Measurements from ENCODE around the gene GPR27.

The GPR27 gene

GRCh38 chr3:71710906-71711494 is 42.7 kb upstream of the GPR27 start:
- POLR2A ChIA-PET: no interaction called here
- DNase-seq (ENCODE audit: extremely low spot score): peak; percentile 68
- TF ChIP-seq BHLHE40 (IDR thresholded peaks at IDR 0.05; ENCODE audit: borderline replicate concordance) (no peak), ARNT (IDR thresholded peaks at IDR 0.05) (no peak), FOXM1 (IDR thresholded peaks at IDR 0.05; ENCODE audit: borderline replicate concordance) (no peak)
- CTCF ChIA-PET: interaction anchor here (0.6 to 1.5 kb wide), 10 partner anchors 9 to 1109 kb away, joined by 3 to 7 read pairs (median 3); no protein-coding TSS in a partner anchor

GRCh38 chr3:71713041-71713440 is 40.6 kb upstream of the GPR27 start:
- POLR2A ChIA-PET: no interaction called here
- CTCF ChIA-PET: interaction anchor here (0.7 kb wide), 1 partner anchor 162 kb away, joined by 3 read pairs; no protein-coding TSS in a partner anchor
- DNase-seq (ENCODE audit: extremely low spot score): no peak
- TF ChIP-seq ZNF384 (IDR thresholded peaks at IDR 0.05) (no peak), ARNT (IDR thresholded peaks at IDR 0.05) (no peak), BHLHE40 (IDR thresholded peaks at IDR 0.05; ENCODE audit: borderline replicate concordance) (no peak), FOXK2 (IDR thresholded peaks at IDR 0.05) (no peak), SUZ12 (IDR thresholded peaks at IDR 0.05) (no peak), FOXA1 (IDR thresholded peaks at IDR 0.05) (no peak), LEF1 (IDR thresholded peaks at IDR 0.05; ENCODE audit: borderline replicate concordance) (no peak), CTBP1 (IDR thresholded peaks at IDR 0.05; ENCODE audit: borderline replicate concordance) (no peak), TARDBP (IDR thresholded peaks at IDR 0.05) (no peak)

GRCh38 chr3:71714595-71714994 is 39.1 kb upstream of the GPR27 start:
- POLR2A ChIA-PET: no interaction called here
- CTCF ChIA-PET: no interaction called here
- no peak for DNase-seq (ENCODE audit: extremely low spot score)
- TF ChIP-seq L3MBTL2 (conservative IDR thresholded peaks at IDR 0.05) (no peak), FOXK2 (IDR thresholded peaks at IDR 0.05) (no peak), NFRKB (IDR thresholded peaks at IDR 0.05) (no peak), PKNOX1 (IDR thresholded peaks at IDR 0.05) (no peak), HDGF (IDR thresholded peaks at IDR 0.05; ENCODE audit: borderline replicate concordance) (no peak), BHLHE40 (IDR thresholded peaks at IDR 0.05; ENCODE audit: borderline replicate concordance) (no peak), FOXA1 (IDR thresholded peaks at IDR 0.05) (no peak)

GRCh38 chr3:71718072-71718471 is 35.6 kb upstream of the GPR27 start:
- DNase-seq (ENCODE audit: extremely low spot score): no peak
- ChIA-PET CTCF (interaction anchor here (0.6 kb wide), 1 partner anchor 441 kb away, joined by 8 read pairs; no protein-coding TSS in a partner anchor), POLR2A (no interaction called here)
- no peak for TF ChIP-seq L3MBTL2 (conservative IDR thresholded peaks at IDR 0.05)
- TF ChIP-seq BHLHE40 (IDR thresholded peaks at IDR 0.05; ENCODE audit: borderline replicate concordance): no peak
- no peak for TF ChIP-seq LEF1 (IDR thresholded peaks at IDR 0.05; ENCODE audit: borderline replicate concordance)

GRCh38 chr3:71721002-71721401 is 32.7 kb upstream of the GPR27 start:
- no peak for TF ChIP-seq CTBP1 (IDR thresholded peaks at IDR 0.05; ENCODE audit: borderline replicate concordance)
- no peak for TF ChIP-seq PKNOX1 (IDR thresholded peaks at IDR 0.05)
- TF ChIP-seq ARNT (IDR thresholded peaks at IDR 0.05): no peak
- TF ChIP-seq BHLHE40 (IDR thresholded peaks at IDR 0.05; ENCODE audit: borderline replicate concordance): no peak
- no peak for TF ChIP-seq FOXK2 (IDR thresholded peaks at IDR 0.05)
- no peak for TF ChIP-seq ZNF384 (IDR thresholded peaks at IDR 0.05)
- TF ChIP-seq TARDBP (IDR thresholded peaks at IDR 0.05): no peak
- no peak for TF ChIP-seq ELF4 (IDR thresholded peaks at IDR 0.05)
- POLR2A ChIA-PET: no interaction called here
- DNase-seq (ENCODE audit: extremely low spot score): no peak
- CTCF ChIA-PET: interaction anchor here (0.6 to 0.8 kb wide), 2 partner anchors 8 to 10 kb away, joined by 4 read pairs; no protein-coding TSS in a partner anchor

- ChIA-PET CTCF (no interaction called here), POLR2A (no interaction called here)
- TF ChIP-seq NFRKB (IDR thresholded peaks at IDR 0.05) (no peak), L3MBTL2 (conservative IDR thresholded peaks at IDR 0.05) (no peak), BHLHE40 (IDR thresholded peaks at IDR 0.05; ENCODE audit: borderline replicate concordance) (no peak), FOXK2 (IDR thresholded peaks at IDR 0.05) (no peak), CTBP1 (IDR thresholded peaks at IDR 0.05; ENCODE audit: borderline replicate concordance) (no peak), FOXA1 (IDR thresholded peaks at IDR 0.05) (no peak), HDGF (IDR thresholded peaks at IDR 0.05; ENCODE audit: borderline replicate concordance) (no peak), LEF1 (IDR thresholded peaks at IDR 0.05; ENCODE audit: borderline replicate concordance) (no peak), PKNOX1 (IDR thresholded peaks at IDR 0.05) (no peak), SUZ12 (IDR thresholded peaks at IDR 0.05) (no peak), ZNF384 (IDR thresholded peaks at IDR 0.05) (no peak), SP1 (IDR thresholded peaks at IDR 0.05) (no peak), FOXM1 (IDR thresholded peaks at IDR 0.05; ENCODE audit: borderline replicate concordance) (no peak), TARDBP (IDR thresholded peaks at IDR 0.05) (no peak), ELF4 (IDR thresholded peaks at IDR 0.05) (no peak)
- DNase-seq (ENCODE audit: extremely low spot score): no peak
These were observed 32.0 kb upstream of the GPR27 start for GRCh38 chr3:71721651-71722157.

- TF ChIP-seq FOXM1 (IDR thresholded peaks at IDR 0.05; ENCODE audit: borderline replicate concordance): no peak
- no peak for TF ChIP-seq LEF1 (IDR thresholded peaks at IDR 0.05; ENCODE audit: borderline replicate concordance)
- TF ChIP-seq L3MBTL2 (conservative IDR thresholded peaks at IDR 0.05): no peak
- TF ChIP-seq ELF4 (IDR thresholded peaks at IDR 0.05): no peak
- TF ChIP-seq HDGF (IDR thresholded peaks at IDR 0.05; ENCODE audit: borderline replicate concordance): no peak
- TF ChIP-seq FOXK2 (IDR thresholded peaks at IDR 0.05): no peak
- TF ChIP-seq NFRKB (IDR thresholded peaks at IDR 0.05): no peak
- TF ChIP-seq ZNF384 (IDR thresholded peaks at IDR 0.05): no peak
- no peak for TF ChIP-seq PKNOX1 (IDR thresholded peaks at IDR 0.05)
- TF ChIP-seq BHLHE40 (IDR thresholded peaks at IDR 0.05; ENCODE audit: borderline replicate concordance): no peak
- TF ChIP-seq SP1 (IDR thresholded peaks at IDR 0.05): no peak
- TF ChIP-seq FOXA1 (IDR thresholded peaks at IDR 0.05): no peak
- TF ChIP-seq ARNT (IDR thresholded peaks at IDR 0.05): no peak
- no peak for TF ChIP-seq CTBP1 (IDR thresholded peaks at IDR 0.05; ENCODE audit: borderline replicate concordance)
- POLR2A ChIA-PET: no interaction called here
- DNase-seq (ENCODE audit: extremely low spot score): no peak
- CTCF ChIA-PET: no interaction called here
These were observed 31.0 kb upstream of the GPR27 start for GRCh38 chr3:71722693-71723092.

All from HEK293T (cell line).